ENCODE data around the gene SLCO6A1. TPM values are rescaled to one million over a fixed set of nuclear protein-coding genes. Genes with fewer than 3 reads are reported as not detected.

The SLCO6A1 gene
- total RNA-seq, 5 donors from 2014 or later (not counting 1 experiment from before 2014, with no cell fraction given), result not detected

GRCh38 chr5:102414448-102414847 is 84.4 kb downstream of the SLCO6A1 start:
- Histone ChIP-seq H3K36me3 (ENCODE audit: control insufficient read depth in 2 of 2, extremely low read depth in 1 of 2, insufficient read depth in 1 of 2, low read length in 1 of 2) (no peaks in the 10 kb centered on the region), H3K4me3 (ENCODE audit: control insufficient read depth in 1 of 2, extremely low read depth in 1 of 2, low read length in 1 of 2) (no peak overlapping the region), H3K9me3 (no peaks in the 10 kb centered on the region), H3K4me1 (ENCODE audit: control insufficient read depth in 1 of 2, extremely low read depth in 1 of 2, insufficient read depth in 2 of 2, low read length in 2 of 2) (no peaks in the 10 kb centered on the region), H3K27ac (ENCODE audit: low read length) (no peak overlapping the region), H3K27me3 (replicated peaks in 1 of 2; ENCODE audit: control insufficient read depth in 2 of 2, extremely low read depth in 1 of 2, insufficient read depth in 2 of 2, low read length in 1 of 2) (no peaks in the 10 kb centered on the region)
- Mint-ChIP-seq H3K4me1 (no peaks in the 10 kb centered on the region), H3K36me3 (no peaks in the 10 kb centered on the region), H3K27ac (no peak overlapping the region), H3K27me3 (no peaks in the 10 kb centered on the region), H3K9me3 (no peaks in the 10 kb centered on the region), H3K4me3 (no peak overlapping the region)
- DNase-seq, result no peak
- POLR2A ChIA-PET, result no interaction called here
- no peak for ATAC-seq (replicated peaks in 1 of 4)
- WGBS (ENCODE audit: insufficient coverage), result 80% methylated on average over 2 of the region's 6 CpGs
- CTCF ChIA-PET, result no interaction called here

- POLR2A ChIA-PET, result no interaction called here
- CTCF ChIA-PET, result no interaction called here
- no peaks in the 10 kb centered on the region for H3K36me3 Mint-ChIP-seq
Measured at GRCh38 chr5:102388235-102388634, 110.6 kb downstream of the SLCO6A1 start.

GRCh38 chr5:102385365-102385764 is 113.4 kb downstream of the SLCO6A1 start:
- H3K36me3 ChIP-seq (ENCODE audit: control insufficient read depth in 2 of 2, extremely low read depth in 1 of 2, insufficient read depth in 1 of 2, low read length in 1 of 2), result no peaks in the 10 kb centered on the region

More at GRCh38 chr5:102388235-102388634, 110.6 kb downstream of the SLCO6A1 start:
- H3K27me3 Mint-ChIP-seq, result peaks cover 0 to 3% of the 10 kb centered on the region in 2 donors
- WGBS (ENCODE audit: insufficient coverage), result no CpG with 5 or more reads among the region's 2 CpGs
- no peak overlapping the region for H3K27ac Mint-ChIP-seq
- no peaks in the 10 kb centered on the region for H3K9me3 ChIP-seq
- H3K4me3 Mint-ChIP-seq, result no peak overlapping the region
- ATAC-seq (replicated peaks in 1 of 4), result no peak
- H3K4me3 ChIP-seq (ENCODE audit: control insufficient read depth in 1 of 2, extremely low read depth in 1 of 2, low read length in 1 of 2), result no peak overlapping the region
- H3K27me3 ChIP-seq (replicated peaks in 1 of 2; ENCODE audit: control insufficient read depth in 2 of 2, extremely low read depth in 1 of 2, insufficient read depth in 2 of 2, low read length in 1 of 2), result peaks cover 0 to 4% of the 10 kb centered on the region in 2 experiments
- peaks cover 4 to 13% (median 13%) of the 10 kb centered on the region in 3 donors for H3K9me3 Mint-ChIP-seq
- H3K4me1 ChIP-seq (ENCODE audit: control insufficient read depth in 1 of 2, extremely low read depth in 1 of 2, insufficient read depth in 2 of 2, low read length in 2 of 2), result no peaks in the 10 kb centered on the region
- no peaks in the 10 kb centered on the region for H3K4me1 Mint-ChIP-seq
- no peaks in the 10 kb centered on the region for H3K36me3 ChIP-seq (ENCODE audit: control insufficient read depth in 2 of 2, extremely low read depth in 1 of 2, insufficient read depth in 1 of 2, low read length in 1 of 2)
- H3K27ac ChIP-seq (ENCODE audit: low read length), result no peak overlapping the region
- DNase-seq, result no peak

GRCh38 chr5:102380174-102380573 is 118.6 kb downstream of the SLCO6A1 start:
- DNase-seq, result no peak
- no peak overlapping the region for H3K4me3 Mint-ChIP-seq
- no peak overlapping the region for H3K4me3 ChIP-seq (ENCODE audit: control insufficient read depth in 1 of 2, extremely low read depth in 1 of 2, low read length in 1 of 2)
- no peaks in the 10 kb centered on the region for H3K9me3 ChIP-seq
- POLR2A ChIA-PET, result no interaction called here
- H3K27me3 ChIP-seq (replicated peaks in 1 of 2; ENCODE audit: control insufficient read depth in 2 of 2, extremely low read depth in 1 of 2, insufficient read depth in 2 of 2, low read length in 1 of 2), result no peaks in the 10 kb centered on the region
- no peaks in the 10 kb centered on the region for H3K27me3 Mint-ChIP-seq
- peaks cover 6 to 11% (median 6%) of the 10 kb centered on the region in 3 donors for H3K9me3 Mint-ChIP-seq
- H3K4me1 Mint-ChIP-seq, result no peaks in the 10 kb centered on the region
- H3K27ac Mint-ChIP-seq, result no peak overlapping the region
- no peaks in the 10 kb centered on the region for H3K36me3 ChIP-seq (ENCODE audit: control insufficient read depth in 2 of 2, extremely low read depth in 1 of 2, insufficient read depth in 1 of 2, low read length in 1 of 2)
- no peaks in the 10 kb centered on the region for H3K4me1 ChIP-seq (ENCODE audit: control insufficient read depth in 1 of 2, extremely low read depth in 1 of 2, insufficient read depth in 2 of 2, low read length in 2 of 2)
- H3K36me3 Mint-ChIP-seq, result no peaks in the 10 kb centered on the region
- ATAC-seq (replicated peaks in 1 of 4), result no peak
- no peak overlapping the region for H3K27ac ChIP-seq (ENCODE audit: low read length)
- CTCF ChIA-PET, result no interaction called here

More at GRCh38 chr5:102385365-102385764, 113.4 kb downstream of the SLCO6A1 start:
- no CpG with 5 or more reads among the region's 1 CpG for WGBS (ENCODE audit: insufficient coverage)
- Mint-ChIP-seq H3K27ac (no peak overlapping the region), H3K4me3 (no peak overlapping the region), H3K27me3 (no peaks in the 10 kb centered on the region), H3K4me1 (no peaks in the 10 kb centered on the region), H3K36me3 (no peaks in the 10 kb centered on the region), H3K9me3 (peaks cover 4 to 18% (median 12%) of the 10 kb centered on the region in 3 donors)
- no peak overlapping the region for H3K4me3 ChIP-seq (ENCODE audit: control insufficient read depth in 1 of 2, extremely low read depth in 1 of 2, low read length in 1 of 2)
- ATAC-seq (replicated peaks in 1 of 4) (no peak), DNase-seq (no peak)
- no peak overlapping the region for H3K27ac ChIP-seq (ENCODE audit: low read length)
- peaks cover 0 to 4% of the 10 kb centered on the region in 2 experiments for H3K27me3 ChIP-seq (replicated peaks in 1 of 2; ENCODE audit: control insufficient read depth in 2 of 2, extremely low read depth in 1 of 2, insufficient read depth in 2 of 2, low read length in 1 of 2)
- ChIA-PET POLR2A (interaction anchor here in 1 of 2 donors (0.6 kb wide), 1 partner anchor 87 kb away, joined by 3 read pairs; no protein-coding TSS in a partner anchor), CTCF (interaction anchor here in 1 of 2 donors (0.6 kb wide), 1 partner anchor 1888 kb away, joined by 4 read pairs; no protein-coding TSS in a partner anchor)
- no peaks in the 10 kb centered on the region for H3K4me1 ChIP-seq (ENCODE audit: control insufficient read depth in 1 of 2, extremely low read depth in 1 of 2, insufficient read depth in 2 of 2, low read length in 2 of 2)
- no peaks in the 10 kb centered on the region for H3K9me3 ChIP-seq

- H3K4me1 ChIP-seq (ENCODE audit: control insufficient read depth in 1 of 2, extremely low read depth in 1 of 2, insufficient read depth in 2 of 2, low read length in 2 of 2), result no peaks in the 10 kb centered on the region
- H3K27me3 ChIP-seq (replicated peaks in 1 of 2; ENCODE audit: control insufficient read depth in 2 of 2, extremely low read depth in 1 of 2, insufficient read depth in 2 of 2, low read length in 1 of 2), result no peaks in the 10 kb centered on the region
- Mint-ChIP-seq H3K36me3 (no peaks in the 10 kb centered on the region), H3K27me3 (no peaks in the 10 kb centered on the region), H3K9me3 (peaks cover 0 to 2% (median 0%) of the 10 kb centered on the region in 3 donors), H3K4me1 (no peaks in the 10 kb centered on the region), H3K4me3 (no peak overlapping the region), H3K27ac (no peak overlapping the region)
- no peak overlapping the region for H3K4me3 ChIP-seq (ENCODE audit: control insufficient read depth in 1 of 2, extremely low read depth in 1 of 2, low read length in 1 of 2)
- no peaks in the 10 kb centered on the region for H3K9me3 ChIP-seq
- WGBS (ENCODE audit: insufficient coverage), result no CpG with 5 or more reads among the region's 2 CpGs
- DNase-seq, result no peak
- POLR2A ChIA-PET, result no interaction called here
- CTCF ChIA-PET, result no interaction called here
- H3K36me3 ChIP-seq (ENCODE audit: control insufficient read depth in 2 of 2, extremely low read depth in 1 of 2, insufficient read depth in 1 of 2, low read length in 1 of 2), result no peaks in the 10 kb centered on the region
- no peak overlapping the region for H3K27ac ChIP-seq (ENCODE audit: low read length)
- no peak for ATAC-seq (replicated peaks in 1 of 4)
Measured at GRCh38 chr5:102375876-102376275, 122.9 kb downstream of the SLCO6A1 start.

GRCh38 chr5:102375272-102375671 is 123.5 kb downstream of the SLCO6A1 start:
- no peak overlapping the region for H3K4me3 Mint-ChIP-seq
- no peaks in the 10 kb centered on the region for H3K27me3 ChIP-seq (replicated peaks in 1 of 2; ENCODE audit: control insufficient read depth in 2 of 2, extremely low read depth in 1 of 2, insufficient read depth in 2 of 2, low read length in 1 of 2)
- H3K4me3 ChIP-seq (ENCODE audit: control insufficient read depth in 1 of 2, extremely low read depth in 1 of 2, low read length in 1 of 2), result no peak overlapping the region
- no peaks in the 10 kb centered on the region for H3K9me3 ChIP-seq
- H3K36me3 Mint-ChIP-seq, result no peaks in the 10 kb centered on the region
- H3K4me1 Mint-ChIP-seq, result no peaks in the 10 kb centered on the region
- H3K36me3 ChIP-seq (ENCODE audit: control insufficient read depth in 2 of 2, extremely low read depth in 1 of 2, insufficient read depth in 1 of 2, low read length in 1 of 2), result no peaks in the 10 kb centered on the region
- no peaks in the 10 kb centered on the region for H3K4me1 ChIP-seq (ENCODE audit: control insufficient read depth in 1 of 2, extremely low read depth in 1 of 2, insufficient read depth in 2 of 2, low read length in 2 of 2)
- H3K27me3 Mint-ChIP-seq, result no peaks in the 10 kb centered on the region
- peaks cover 0 to 2% (median 0%) of the 10 kb centered on the region in 3 donors for H3K9me3 Mint-ChIP-seq
- no peak for DNase-seq
- H3K27ac Mint-ChIP-seq, result no peak overlapping the region
- no peak for ATAC-seq (replicated peaks in 1 of 4)
- no CpG with 5 or more reads among the region's 1 CpG for WGBS (ENCODE audit: insufficient coverage)
- CTCF ChIA-PET, result no interaction called here
- no peak overlapping the region for H3K27ac ChIP-seq (ENCODE audit: low read length)
- POLR2A ChIA-PET, result no interaction called here

GRCh38 chr5:102368392-102368791 is 130.4 kb downstream of the SLCO6A1 start:
- no peak overlapping the region for H3K4me3 Mint-ChIP-seq
- ATAC-seq (replicated peaks in 1 of 4) (no peak), DNase-seq (no peak)
- Histone ChIP-seq H3K4me1 (ENCODE audit: control insufficient read depth in 1 of 2, extremely low read depth in 1 of 2, insufficient read depth in 2 of 2, low read length in 2 of 2) (no peaks in the 10 kb centered on the region), H3K27me3 (replicated peaks in 1 of 2; ENCODE audit: control insufficient read depth in 2 of 2, extremely low read depth in 1 of 2, insufficient read depth in 2 of 2, low read length in 1 of 2) (no peaks in the 10 kb centered on the region), H3K4me3 (ENCODE audit: control insufficient read depth in 1 of 2, extremely low read depth in 1 of 2, low read length in 1 of 2) (no peak overlapping the region), H3K9me3 (no peaks in the 10 kb centered on the region), H3K27ac (ENCODE audit: low read length) (no peak overlapping the region), H3K36me3 (ENCODE audit: control insufficient read depth in 2 of 2, extremely low read depth in 1 of 2, insufficient read depth in 1 of 2, low read length in 1 of 2) (no peaks in the 10 kb centered on the region)
- no peaks in the 10 kb centered on the region for H3K27me3 Mint-ChIP-seq
- no peaks in the 10 kb centered on the region for H3K4me1 Mint-ChIP-seq
- H3K36me3 Mint-ChIP-seq, result no peaks in the 10 kb centered on the region
- ChIA-PET CTCF (no interaction called here), POLR2A (no interaction called here)
- no peak overlapping the region for H3K27ac Mint-ChIP-seq
- no peaks in the 10 kb centered on the region for H3K9me3 Mint-ChIP-seq
